ENCODE results near the gene KLHL22.

The KLHL22 gene

DNA sequence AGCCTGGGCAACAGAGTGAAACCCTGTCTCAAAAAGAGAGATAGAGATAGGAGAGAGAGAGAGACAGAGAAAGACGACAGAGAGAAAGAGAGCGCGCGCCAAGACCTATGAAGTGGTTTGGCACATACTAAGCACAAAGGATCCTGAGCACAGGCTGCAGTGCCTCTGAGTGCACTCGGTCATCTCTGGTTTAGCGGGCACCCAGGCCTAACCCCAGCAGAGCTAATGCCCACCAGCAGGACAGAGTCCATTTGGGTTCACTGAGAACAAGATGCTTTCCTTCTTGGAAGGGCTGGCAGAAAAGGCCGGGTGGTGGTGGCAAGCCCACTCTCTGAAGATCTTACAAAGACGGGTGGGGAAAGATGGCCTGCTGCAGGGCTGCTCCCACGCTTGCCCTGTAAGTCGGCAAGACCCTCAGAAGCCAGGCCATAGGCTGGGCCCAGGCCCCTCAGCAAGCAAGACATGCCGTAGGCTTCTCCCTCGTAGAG lies 61.3 kb downstream of the KLHL22 start:
- no peak for DNase-seq (ENCODE audit: low read depth in 2 of 2)

- no peak for DNase-seq (ENCODE audit: low read depth in 2 of 2)
Measured at GRCh38 chr22:20433686-20434241, 61.8 kb downstream of the KLHL22 start.

- DNase-seq (ENCODE audit: low read depth in 2 of 2): no peak
Measured at GRCh38 chr22:20433191-20433590, 62.4 kb downstream of the KLHL22 start.

- no peak for DNase-seq (ENCODE audit: low read depth in 2 of 2)
Measured at GRCh38 chr22:20432244-20432686, 63.3 kb downstream of the KLHL22 start.

- no peak for DNase-seq (ENCODE audit: low read depth in 2 of 2)
Measured at GRCh38 chr22:20431511-20432192, 63.9 kb downstream of the KLHL22 start.

- no peak for DNase-seq (ENCODE audit: low read depth in 2 of 2)
Measured at GRCh38 chr22:20430720-20431510, 64.7 kb downstream of the KLHL22 start.

GRCh38 chr22:20430101-20430719 lies 65.4 kb downstream of the KLHL22 start:
- no peak for DNase-seq (ENCODE audit: low read depth in 2 of 2)

- DNase-seq (ENCODE audit: low read depth in 2 of 2): no peak
Measured at GRCh38 chr22:20429254-20430100, 66.1 kb downstream of the KLHL22 start.

DNA sequence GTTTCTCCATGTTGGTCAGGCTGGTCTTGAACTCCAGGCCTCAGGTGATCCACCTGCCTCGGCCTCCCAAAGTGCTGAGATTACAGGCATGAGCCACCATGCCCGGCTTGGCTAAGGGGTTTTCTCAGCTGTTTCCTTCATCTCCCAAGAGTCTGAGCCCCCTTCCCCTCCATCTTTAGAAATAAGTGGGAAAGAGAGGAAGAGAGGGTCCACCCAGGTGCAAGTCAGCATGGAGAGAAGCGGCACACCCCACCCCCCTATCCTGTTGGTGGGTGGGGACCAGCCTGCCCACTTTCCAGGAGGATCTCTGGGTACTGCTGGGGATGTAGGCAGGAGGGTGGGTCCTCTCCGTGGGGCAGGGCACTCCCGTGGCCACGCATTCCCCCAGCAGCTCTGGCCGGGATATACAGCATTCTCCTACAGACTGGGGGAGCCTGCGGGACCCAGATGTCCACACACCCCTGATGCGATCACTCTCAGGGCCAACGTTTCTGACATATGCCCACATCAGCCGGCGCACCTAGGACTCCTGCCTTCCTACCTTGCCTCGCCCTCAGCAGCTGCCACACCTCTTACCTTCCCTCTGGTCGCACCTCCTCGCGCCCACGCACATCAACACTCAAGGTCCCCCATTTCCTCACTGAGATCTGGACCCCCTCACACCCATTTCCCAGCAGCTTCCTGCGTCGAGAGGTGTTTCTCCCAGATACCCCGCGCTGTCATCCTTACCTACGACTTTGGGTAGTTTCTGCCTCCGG lies 66.9 kb downstream of the KLHL22 start:
- no peak for DNase-seq (ENCODE audit: low read depth in 2 of 2)

GRCh38 chr22:20427945-20428417 lies 67.6 kb downstream of the KLHL22 start:
- no peak for DNase-seq (ENCODE audit: low read depth in 2 of 2)

GRCh38 chr22:20427104-20427944 lies 68.3 kb downstream of the KLHL22 start:
- no peak for DNase-seq (ENCODE audit: low read depth in 2 of 2)

DNA sequence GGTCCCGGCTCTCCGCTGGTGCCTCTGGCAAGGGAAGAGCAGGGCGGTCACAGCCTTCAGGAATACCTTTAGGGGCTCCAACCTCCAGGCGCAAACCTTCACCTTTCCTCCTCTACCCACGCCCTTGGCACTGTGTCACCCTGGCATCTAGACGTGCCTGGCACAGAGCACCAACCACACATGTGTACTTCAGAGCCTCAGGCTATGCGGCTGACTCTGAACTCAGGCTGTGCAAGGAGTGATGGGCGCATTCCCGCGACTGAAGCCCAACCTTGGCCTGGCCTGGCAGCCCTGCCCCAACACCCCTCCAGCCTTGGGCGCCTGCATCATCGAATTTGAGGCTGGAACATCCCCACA lies 69.4 kb downstream of the KLHL22 start:
- no peak for DNase-seq (ENCODE audit: low read depth in 2 of 2)

GRCh38 chr22:20425566-20426258 lies 69.9 kb downstream of the KLHL22 start:
- no peak for DNase-seq (ENCODE audit: low read depth in 2 of 2)

- no peak for DNase-seq (ENCODE audit: low read depth in 2 of 2)
Measured at GRCh38 chr22:20424932-20425565, 70.5 kb downstream of the KLHL22 start.

- DNase-seq (ENCODE audit: low read depth in 2 of 2): no peak
Measured at GRCh38 chr22:20424568-20424931, 71.0 kb downstream of the KLHL22 start.

DNA sequence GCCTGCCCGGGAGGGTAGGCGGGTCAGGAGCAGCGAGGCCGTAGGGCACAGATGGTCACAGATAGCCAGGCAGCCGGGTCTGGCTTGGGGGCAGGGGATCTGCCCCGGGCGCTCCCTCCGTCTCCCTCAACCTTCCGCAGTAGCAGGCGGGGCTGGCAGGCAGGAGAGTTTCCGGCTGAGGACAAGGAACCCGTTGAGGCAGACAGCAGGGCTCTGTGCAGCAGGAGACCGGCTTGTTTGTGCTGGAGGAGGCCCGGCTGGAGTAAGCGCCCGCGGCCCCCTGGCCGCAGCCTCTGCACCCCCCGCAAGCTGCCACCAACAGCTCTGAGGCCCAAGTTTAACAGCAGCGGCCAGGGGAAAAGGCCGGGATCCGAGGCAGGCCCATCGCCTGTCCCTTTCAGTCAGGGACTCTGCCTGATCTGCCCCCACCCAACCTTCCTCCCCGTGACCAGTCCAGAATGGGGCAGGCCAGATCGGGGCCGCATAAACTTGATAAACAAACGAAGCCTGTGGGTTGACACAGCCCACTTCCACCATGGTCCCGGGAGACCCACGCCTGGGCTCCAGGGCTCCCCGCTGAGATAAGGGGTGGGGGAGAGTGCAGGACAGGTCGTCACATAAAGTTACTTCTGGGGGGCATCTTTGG lies 71.6 kb downstream of the KLHL22 start:
- no peak for DNase-seq (ENCODE audit: low read depth in 2 of 2)

DNA sequence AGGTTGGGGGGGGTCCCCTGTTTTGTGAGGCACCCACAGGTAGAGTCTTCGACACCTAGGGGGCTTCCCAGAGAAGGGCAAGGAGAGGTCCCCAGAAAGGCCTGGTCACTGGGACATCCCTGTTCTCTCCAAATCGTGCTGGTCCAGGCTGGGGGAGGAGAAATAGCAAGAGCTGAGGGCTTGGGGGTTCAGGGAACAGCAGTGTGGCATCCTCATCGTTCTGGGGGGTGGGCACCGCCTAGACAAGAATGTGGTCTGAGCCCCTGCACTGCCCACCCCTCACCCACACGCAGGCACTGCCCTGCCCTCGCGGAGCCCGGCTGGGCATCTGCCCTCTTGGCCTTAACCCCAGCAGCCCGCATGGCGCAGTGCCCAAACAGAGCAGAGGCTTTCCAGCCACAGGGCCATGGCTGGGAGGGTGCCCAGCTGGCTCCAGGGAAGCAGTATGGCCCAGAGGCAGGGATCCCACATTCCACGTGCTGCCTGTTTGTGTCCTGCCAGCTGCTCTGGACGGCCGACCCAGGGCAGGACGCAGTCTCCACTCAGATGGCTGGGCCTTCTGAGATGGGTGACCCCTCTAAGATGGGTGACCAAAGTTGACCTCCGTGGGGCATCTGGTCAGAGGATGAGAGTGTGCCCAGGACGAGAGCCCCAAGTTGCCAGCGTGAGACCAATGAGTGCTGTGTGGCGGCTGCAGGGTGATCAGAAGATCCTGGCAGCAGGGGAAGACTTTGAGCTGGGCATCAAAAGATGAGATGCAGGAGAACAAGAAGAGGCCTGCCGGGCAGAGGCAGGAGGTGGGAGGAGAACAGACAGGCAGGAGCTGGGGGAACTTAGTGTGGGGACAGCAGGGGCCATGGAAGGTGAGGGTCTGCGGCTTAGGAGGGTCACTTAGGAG lies 72.3 kb downstream of the KLHL22 start:
- no peak for DNase-seq (ENCODE audit: low read depth in 2 of 2)
